HG03442 (cell line): ENCODE results near the gene MPIG6B.

Experiments used
- ATAC-seq: cut with Tn5 transposase; IDR thresholded peaks from one replicate; pipeline ENCODE4 v1.9.1; 2021; ENCODE audit warnings: mild to moderate bottlenecking, moderate library complexity; ENCODE audit not compliant: unreplicated experiment

The MPIG6B gene

GRCh38 chr6:31765559-31765909, 42.4 kb downstream of the MPIG6B start:
- no peak for ATAC-seq

- no peak for ATAC-seq
Measured at GRCh38 chr6:31765910-31766794, 43.0 kb downstream of the MPIG6B start.

GRCh38 chr6:31767096-31767645, 44.0 kb downstream of the MPIG6B start:
- ATAC-seq, result no peak

GRCh38 chr6:31768363-31769257, 45.4 kb downstream of the MPIG6B start:
- ATAC-seq, result no peak

- no peak for ATAC-seq
Measured at GRCh38 chr6:31769684-31770371, 46.7 kb downstream of the MPIG6B start.

GRCh38 chr6:31770860-31771259, 47.7 kb downstream of the MPIG6B start:
- ATAC-seq, result no peak

- ATAC-seq, result no peak
Measured at GRCh38 chr6:31771992-31772358, 48.8 kb downstream of the MPIG6B start.

- ATAC-seq, result no peak
Measured at GRCh38 chr6:31775184-31775583, 52.0 kb downstream of the MPIG6B start.

GRCh38 chr6:31775633-31776484, 52.7 kb downstream of the MPIG6B start:
- no peak for ATAC-seq
